ENCODE measurements around the gene MLNR.

- TF ChIP-seq, protein P1, sequence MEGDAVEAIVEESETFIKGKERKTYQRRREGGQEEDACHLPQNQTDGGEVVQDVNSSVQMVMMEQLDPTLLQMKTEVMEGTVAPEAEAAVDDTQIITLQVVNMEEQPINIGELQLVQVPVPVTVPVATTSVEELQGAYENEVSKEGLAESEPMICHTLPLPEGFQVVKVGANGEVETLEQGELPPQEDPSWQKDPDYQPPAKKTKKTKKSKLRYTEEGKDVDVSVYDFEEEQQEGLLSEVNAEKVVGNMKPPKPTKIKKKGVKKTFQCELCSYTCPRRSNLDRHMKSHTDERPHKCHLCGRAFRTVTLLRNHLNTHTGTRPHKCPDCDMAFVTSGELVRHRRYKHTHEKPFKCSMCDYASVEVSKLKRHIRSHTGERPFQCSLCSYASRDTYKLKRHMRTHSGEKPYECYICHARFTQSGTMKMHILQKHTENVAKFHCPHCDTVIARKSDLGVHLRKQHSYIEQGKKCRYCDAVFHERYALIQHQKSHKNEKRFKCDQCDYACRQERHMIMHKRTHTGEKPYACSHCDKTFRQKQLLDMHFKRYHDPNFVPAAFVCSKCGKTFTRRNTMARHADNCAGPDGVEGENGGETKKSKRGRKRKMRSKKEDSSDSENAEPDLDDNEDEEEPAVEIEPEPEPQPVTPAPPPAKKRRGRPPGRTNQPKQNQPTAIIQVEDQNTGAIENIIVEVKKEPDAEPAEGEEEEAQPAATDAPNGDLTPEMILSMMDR (IDR thresholded peaks at IDR 0.05 in 4 of 5, conservative IDR thresholded peaks at IDR 0.05 in 1 of 5): no peak
- TF ChIP-seq POLR2A (IDR thresholded peaks at IDR 0.05): no peak
Measured at GRCh38 chr13:49251326-49251725, 31.2 kb downstream of the MLNR start.
